OCI-M1 (cell line): ENCODE data around the gene GPR161.
"Not testable (repeated sequence)": the region's sequence is repeated elsewhere in the genome, so short reads cannot be mapped to it uniquely, and the experiment has no call there.

Source experiments
- DNase-seq: peaks from one replicate; lab custom pipeline; 2025; lab: John Stamatoyannopoulos, UW

GPR161 gene

DNA sequence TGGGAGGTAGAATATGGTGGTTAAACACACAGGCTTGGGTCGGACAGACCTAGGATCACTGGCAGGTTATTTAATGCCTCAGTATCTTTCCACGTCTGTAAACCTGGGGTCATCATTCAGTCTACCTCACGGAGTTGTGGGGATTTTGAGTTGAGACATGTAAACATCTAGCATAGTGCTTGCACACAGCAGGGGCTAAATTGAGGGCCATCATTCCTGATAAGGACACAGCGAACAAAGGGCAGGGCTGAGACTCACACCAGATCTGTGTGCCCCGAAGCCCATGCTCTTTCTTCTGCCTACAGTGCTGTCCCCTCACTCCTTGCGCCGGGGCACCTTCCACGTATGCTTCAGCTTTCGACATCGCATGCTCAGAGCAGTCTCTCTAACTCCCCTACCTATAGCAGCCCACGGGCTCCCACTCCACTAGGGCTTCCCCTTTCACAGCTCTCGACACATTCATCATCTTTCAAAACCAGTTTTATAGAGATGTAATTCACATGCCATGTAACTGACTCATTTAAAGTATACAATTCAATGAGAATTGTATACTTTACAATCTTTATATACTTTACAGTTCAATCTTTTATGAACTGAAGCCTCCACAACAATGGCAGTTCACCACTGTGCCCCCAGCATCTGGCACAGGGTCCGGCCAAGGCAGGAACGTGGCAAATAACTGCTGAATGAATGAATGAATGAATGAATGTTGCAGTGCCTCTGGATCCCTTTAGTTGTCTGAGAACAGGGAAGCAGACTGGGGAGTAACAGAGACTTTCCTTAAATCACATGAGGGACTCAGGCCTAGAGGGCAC lies 48.0 kb downstream of the GPR161 start:
- no peak for DNase-seq

DNA sequence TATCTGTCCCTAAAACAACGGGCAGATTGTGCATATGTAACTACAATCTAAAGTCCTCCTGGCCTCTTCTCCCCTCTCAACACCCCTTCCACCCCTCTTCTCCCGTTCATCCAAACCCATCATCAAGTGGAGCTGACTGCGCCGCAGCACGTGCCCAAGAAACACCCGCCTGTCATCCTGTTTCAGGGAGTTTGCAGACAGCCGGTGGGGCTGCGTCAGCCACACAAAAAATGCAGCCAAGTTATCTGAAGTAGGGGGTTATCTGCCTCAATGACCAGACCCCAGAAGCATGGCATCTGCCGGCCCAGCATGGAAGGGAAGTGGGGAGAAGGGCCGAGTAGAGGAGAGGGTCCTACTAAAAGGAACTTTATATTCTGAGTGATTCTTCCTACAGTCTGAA lies 49.0 kb downstream of the GPR161 start:
- no peak for DNase-seq

DNA sequence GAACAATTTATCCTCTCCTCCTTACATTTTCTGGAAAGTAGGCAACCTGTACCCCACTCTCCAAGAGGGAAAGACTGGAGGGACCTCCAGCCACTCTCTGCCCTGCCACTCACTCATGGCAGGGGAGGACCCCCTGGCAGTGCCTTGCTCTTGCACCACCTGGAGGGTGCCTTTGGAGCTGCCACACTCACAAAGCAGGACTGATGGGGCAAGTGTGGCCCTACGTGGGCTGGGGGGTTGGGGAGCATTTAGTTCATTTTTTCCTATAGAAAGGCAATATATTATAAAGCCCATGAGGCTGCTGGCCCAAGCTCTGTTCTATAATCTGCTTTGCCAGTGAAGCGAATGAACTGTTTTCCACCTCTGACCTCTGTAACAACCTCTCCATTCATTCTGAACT lies 50.3 kb downstream of the GPR161 start:
- no peak for DNase-seq

DNA sequence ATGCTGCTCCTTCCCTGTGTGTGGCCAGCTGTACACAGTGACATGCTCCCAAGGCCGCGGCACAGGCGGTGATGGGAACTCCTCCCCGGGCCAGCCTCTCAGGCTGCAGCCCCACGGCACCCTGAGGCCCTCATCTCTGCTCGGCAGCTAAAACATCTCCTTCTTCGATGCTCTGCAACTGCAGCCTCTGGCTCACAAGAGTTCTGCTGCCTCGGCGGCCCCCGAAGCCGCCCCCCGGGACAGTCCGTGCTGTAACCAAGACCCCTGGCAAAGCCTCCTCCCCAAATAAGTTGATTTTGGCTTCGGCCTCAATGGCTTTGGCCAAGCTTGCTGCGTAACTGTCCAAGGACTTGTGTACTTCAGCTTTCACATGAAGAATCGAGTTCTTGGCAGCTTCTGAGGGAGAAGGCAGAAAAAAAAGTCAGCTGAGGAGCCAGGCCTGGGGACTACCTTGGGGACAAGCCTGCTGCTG lies 51.3 kb downstream of the GPR161 start:
- DNase-seq = no peak

DNA sequence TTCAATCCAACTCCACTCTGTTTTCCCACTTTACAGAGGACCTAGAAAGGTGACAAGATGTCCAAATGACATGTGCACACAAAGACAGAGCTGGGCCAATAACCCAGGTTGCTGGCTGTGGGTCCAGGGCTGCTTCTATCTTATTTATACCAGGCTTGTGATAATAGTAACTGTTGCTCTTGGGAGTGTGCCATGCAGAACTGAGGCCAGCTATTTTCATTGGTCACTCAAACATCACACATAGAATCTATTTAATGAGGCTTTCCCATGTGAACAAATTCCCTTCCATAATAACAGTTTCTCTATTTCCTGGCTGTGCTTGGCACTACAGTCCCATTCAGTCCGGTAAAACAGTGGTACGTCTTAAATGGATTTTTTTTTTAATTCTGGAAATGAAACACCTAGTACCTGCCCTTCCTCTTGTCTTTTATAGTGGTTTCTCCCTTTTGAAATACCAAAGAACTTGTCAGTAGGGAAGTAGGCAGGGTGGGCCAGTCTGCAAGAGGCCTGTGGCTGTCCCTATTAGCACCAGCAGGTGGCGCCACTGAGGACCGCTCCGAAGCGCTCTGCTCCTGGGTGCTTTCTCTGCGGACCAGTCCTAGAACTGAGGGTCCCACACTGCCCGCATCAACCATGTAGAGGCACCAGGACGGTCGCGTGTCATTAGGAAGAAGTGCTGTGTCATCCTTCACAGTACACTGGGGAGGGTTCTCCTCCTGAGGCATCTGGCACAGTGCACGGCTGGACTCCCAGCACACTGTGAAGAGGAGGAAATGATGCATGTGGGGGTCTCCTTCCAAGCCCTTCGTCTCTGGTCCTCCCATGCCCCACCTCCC lies 52.1 kb downstream of the GPR161 start:
- peak; percentile 88 for DNase-seq

DNA sequence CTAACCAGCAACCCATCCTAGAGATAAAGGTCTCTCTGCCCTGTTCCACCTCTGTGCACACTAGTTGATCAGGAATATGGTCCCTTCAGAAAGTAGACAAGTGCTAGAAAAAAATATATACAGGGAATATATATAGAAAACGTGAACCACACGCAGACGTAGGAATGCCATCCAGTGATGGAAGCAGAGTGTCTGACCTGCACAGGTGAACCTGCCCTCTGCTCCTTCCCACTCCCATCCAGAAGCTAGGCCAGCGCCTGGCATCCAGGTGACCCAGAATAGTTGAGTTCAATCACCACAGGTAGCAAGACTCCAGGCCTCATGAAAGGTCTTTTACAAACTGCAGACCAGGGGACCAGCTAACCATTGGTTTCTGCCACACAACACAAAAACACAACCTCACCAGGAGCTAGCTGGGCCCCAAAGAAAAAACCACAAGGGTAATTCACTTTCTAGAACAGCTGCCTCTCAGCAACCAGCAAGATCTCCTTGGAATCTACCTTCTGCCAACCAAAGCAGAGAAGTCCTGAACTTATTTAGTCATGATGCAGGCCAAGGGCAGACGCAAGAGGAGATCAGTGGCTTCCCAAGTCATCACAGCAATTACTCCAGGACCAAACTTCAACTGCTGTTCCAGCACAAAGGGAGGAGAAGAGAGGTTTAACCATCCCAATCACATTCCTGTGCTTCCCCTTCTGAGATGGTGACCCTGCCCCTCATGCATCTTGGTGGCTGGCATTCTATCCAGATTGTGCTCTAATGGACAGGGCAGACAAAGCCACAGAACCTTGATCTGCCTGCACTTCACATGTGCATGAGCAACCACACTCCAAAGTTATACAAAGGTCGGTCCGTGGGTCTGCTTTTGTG lies 53.0 kb downstream of the GPR161 start:
- DNase-seq = no peak

DNA sequence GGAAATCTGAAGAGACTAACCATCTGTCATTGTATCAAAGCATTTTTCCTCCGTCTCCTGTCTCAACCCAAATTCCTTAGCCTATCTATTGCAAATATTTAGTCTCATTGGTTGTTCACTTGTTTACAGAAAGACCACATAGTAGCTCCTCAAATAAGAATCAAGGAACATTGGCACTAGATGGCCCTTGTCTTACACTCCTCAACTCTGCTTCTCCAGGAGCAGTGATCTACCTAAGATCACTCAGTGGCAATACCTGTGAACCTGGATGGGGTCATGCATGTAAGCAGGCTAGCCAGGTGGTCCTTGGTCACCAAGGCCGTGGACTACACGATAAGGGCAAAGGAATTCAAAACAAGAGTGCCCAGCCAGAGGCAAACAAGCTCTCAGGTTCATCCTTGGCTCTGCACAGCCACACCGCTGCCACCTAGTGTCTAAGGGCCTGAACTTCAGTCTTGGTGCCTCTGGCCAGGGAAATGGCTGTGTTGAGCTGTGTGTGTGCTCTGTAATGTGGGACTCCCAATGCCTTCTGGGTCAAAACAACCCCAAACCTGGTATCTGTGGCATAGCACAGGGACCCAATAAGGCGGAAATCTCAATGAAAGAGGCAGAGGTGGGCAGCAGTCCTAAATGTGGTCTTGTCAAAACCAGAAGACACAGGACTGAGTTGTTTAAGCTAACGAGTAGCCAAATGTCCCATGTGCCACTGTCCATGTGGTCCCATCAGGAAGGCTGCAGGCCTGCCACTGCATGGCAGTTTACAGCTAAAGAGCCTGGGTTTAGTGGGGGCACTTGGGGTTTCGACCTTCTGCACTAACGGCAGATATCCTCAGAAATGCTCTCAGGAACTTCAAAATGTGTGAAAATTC lies 54.5 kb downstream of the GPR161 start:
- peak; percentile 91 for DNase-seq

DNA sequence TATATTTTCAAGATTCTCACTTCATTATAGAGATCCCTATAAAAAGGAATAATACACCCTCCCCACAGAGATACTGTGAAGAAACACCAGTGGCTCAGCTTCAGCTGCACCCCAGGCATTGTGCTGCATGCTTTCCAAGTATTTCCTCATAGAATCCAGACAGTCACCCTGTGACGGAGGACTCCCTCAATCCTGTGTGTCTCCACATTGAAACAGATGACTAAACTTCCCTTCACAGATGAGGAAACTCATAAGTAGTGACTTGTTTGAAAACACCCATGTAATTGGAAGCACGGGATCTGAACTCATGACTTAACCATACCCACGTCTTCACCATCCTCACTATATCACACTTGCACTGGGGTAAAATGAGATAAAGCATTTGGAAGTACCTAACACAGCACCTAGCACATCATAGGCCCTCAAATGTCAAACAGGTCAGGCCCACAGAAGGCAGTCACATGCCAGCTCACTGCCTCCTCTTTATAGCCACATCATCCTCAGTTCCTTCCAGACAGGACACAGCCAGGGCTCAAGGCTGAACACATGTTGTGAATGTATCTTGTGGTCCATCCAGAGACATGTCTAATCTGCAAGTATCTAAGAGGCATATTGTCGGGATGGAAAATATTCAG lies 55.2 kb downstream of the GPR161 start:
- DNase-seq = no peak

DNA sequence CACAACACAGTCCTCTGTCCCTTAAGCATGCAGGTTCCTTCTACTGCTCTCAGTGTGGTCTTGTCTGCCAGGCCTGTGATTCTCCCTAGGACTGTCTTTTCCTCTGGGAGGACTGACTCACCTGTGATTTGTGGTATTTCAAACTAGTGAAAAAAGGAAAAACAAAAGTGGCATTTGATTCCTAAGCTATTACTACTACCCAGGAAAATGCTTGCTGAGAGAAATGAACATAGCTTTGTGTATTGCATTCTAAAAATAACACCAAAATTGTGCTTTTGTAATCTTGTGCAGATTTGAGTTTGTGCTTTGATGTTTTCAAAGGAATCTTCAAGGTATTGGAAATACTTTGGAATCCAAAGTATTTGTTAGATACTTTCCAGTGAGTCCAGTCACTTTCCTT lies 57.0 kb downstream of the GPR161 start:
- no peak for DNase-seq

DNA sequence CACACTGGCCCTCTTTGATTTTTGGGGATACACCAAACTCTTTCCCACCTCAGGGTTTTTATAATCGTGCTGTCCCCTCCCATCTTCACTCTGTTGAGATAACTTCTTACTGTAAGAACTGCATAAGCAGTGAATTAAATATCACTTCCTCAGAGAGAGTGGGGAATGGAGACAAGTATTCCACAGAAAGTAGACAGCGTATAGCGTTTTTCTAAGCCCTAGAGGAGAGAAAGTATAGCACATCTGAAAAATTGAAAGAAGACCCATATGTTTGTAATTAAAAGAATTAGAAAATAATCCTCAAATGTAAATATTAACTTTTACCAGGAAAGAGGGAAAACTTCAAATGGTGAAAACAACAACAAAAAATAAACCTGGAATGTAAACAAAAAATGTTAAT lies 67.3 kb downstream of the GPR161 start:
- DNase-seq = no peak

DNA sequence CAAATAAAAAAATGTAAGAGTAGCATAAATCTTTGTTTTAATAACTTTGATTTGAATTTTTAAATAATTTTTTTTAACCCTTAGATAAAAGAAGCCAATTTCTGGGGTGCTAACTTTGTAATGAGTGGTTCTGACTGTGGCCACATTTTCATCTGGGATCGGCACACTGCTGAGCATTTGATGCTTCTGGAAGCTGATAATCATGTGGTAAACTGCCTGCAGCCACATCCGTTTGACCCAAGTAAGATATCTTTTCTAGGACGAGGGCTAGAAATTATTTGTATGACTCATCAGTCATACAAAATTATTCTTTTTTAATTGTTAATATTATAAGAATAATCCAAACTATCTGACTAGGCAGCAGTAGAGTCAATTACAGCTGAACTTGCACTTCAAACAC lies 71.2 kb downstream of the GPR161 start:
- peak; percentile 60 for DNase-seq

DNA sequence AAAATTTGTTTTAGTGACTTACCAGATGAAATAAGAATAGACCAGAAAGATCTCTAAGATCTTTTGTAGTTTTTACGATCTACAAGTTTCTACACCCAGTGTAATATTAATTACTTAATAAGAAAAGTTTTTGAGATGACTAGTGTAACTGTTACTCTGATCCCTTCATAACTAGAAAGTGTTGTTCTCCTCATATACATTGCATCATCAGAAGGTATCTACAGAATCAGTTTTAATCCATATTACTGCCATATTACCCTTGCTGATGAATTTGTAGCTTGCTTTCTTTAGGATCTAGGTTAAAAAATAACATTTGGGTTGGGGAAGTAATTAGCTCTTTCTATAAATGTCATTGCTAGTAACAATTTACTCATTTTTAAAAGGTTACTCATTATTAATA lies 72.5 kb downstream of the GPR161 start:
- peak; percentile 12 for DNase-seq

DNA sequence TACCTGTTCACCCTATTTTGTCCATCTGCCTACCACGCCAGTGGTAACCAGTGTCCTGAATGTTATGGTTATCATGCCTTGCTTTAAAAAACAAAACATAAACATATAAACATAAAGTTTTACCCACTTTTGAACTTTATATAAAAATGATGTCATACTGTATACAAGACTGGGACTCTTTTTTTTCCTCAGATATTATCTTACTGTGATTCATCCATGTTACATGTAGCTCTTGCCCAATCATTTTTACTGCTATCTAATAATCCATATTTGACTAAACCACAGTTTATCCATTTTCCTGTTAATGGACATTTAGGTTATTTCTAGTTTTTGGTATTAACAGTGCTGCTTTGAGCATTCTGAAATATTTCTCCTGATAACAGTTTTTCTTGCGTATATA lies 78.8 kb downstream of the GPR161 start:
- peak; percentile 33 for DNase-seq

DNA sequence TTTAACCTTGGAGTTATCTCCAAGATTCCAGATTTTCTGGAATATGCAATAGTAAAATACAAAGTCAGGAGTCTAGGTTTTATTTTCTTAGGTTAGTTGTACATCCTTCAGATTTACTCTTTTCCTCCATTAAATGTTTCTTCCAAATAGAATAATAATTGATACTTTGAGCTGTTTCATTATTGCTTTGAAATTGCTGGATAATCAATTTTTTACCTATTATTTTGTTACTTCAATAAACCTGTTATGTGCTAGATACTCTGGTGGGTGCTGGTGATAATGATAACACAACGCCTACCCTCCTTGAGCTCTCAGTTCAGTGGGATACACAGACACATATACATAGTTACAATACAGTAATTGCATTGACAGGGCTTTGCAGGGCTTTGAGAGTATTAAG lies 79.4 kb downstream of the GPR161 start:
- DNase-seq = no peak

DNA sequence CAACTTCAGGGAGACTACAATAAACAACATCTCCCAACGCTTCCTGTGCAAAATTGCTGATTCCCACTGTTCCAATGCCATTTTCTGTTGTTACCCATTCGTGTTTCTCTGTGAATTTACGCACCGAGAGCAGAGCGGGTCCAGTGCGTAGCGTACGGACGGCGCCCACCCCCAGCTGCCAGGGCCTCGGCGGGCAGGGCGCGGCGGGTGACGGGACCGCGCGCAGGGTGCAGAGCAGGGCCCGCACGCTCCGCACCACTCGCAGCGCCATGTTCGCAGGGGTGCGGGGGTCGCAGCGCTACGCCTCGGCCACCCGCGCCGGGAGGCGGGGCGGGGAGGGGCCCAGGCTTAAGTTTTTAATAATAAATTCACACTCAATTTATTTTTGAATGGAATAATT lies 80.6 kb downstream of the GPR161 start:
- DNase-seq = not testable (repeated sequence)

DNA sequence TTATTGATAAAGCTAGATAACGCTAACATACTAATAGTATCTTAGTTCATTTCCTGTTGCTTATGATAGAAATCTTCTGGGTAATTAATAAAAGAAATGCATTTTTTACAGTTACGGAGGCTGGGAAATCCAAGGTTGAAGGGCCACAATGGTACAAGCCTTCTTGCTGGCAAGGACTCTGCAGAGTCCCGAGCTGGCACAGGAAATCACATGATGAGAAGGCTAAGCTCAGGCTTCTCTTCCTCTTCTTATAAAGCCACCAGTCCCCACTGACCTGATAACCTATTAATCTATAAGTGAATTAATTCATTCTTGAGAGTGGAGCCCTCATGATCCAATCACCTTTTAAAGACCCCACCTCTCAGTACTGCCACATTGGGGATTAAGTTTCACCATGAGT lies 82.6 kb downstream of the GPR161 start:
- DNase-seq = no peak

DNA sequence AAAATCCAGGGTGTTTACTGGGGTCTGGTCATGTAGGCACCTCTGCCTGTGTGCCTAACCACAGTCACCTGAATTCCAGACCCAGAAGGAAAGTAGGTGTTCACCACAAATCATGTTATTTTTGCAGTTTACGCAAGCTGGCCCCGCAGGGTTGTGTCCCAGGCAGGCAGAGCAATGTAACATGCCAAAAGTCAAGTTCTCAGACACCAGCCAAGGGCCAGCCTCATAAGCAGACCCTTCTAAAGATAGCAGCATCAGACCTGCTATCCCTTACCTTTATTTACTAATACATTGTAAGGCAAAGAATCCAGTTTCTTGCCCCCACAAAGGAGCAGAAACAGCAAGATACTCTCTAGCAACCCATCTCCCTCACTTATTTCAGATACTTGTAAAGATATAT lies 83.0 kb downstream of the GPR161 start:
- DNase-seq = no peak

DNA sequence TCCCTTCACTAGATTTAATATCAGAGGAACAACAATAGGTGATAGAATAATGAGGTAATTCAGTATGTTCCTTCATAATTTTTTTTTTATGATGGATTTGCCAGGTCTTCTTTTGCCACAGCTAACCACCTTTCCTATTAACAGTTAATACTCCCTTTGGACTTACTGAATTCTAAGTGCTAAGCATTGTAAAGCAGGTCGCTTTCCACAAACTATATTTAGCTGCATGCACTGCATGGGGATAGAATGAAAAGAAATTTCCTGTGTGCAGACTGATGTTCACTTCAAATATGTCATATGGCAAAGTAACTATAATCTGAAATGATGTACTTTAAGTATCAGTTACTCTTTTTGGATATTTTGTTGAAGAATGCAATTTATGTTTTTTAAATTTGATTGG lies 85.8 kb downstream of the GPR161 start:
- no peak for DNase-seq

DNA sequence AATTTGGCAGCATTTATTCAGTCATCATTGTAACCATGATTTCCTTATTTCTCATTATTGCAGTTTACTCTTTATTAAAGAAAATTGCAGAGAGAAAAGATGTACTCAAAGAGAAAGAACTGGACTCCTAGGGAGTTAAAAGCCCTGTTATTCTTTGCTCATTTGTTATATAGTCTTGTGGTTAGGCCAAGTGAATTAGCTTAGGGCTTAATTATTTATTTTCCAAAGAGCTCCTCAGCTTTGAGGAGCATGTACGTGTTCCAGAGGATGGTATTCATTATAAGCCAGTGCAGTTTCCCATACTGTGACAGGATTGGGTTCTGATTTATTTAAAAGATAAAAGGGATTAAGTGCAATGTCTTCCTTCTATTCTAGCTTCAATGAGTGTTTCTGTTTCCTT lies 86.4 kb downstream of the GPR161 start:
- DNase-seq = no peak

DNA sequence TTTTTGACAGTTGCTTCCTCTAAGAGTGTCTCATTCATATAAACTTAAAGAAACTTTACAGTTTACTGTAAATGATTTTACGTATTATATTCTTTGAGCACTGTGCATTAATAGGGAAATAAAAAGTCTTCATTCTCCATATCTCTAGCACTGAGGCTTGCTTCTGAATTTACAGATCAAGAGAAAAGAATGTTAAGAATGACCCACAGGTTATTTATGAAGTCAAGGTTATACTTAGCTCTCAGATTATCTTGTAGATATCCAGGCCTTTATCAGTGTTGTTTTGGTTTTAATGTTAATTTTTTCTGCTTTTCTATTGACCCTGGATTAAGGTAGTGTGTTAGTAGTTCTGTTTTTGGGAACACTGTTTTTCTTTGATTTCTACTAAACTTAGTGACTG lies 91.4 kb downstream of the GPR161 start:
- no peak for DNase-seq

DNA sequence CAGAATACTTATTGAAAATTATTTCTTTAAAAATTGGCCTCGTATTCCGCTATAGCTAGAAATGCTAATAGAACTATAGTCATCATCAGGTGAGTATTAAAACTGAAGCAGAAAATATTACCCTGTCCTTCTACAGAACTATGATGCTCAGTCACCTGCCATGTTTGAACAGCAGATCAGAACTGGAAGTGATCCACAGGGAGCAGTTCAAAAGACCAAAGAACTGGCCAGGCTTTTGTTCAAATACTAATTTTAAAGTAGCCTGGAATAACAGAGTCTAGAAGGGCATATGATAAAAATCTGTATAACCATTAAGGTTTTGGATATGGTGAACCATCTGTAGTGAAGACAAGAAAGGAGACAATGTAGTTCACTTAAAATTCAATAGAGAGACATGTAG lies 94.4 kb downstream of the GPR161 start:
- DNase-seq = no peak
